GM19372 (cell line): ENCODE data around the gene RND1.

ENCODE experiments used
- ATAC-seq: cut with Tn5 transposase; IDR thresholded peaks from one replicate; pipeline ENCODE4 v1.9.1; 2021; ENCODE audit warnings: mild to moderate bottlenecking, low read depth, moderate library complexity; ENCODE audit not compliant: unreplicated experiment

Gene RND1

DNA sequence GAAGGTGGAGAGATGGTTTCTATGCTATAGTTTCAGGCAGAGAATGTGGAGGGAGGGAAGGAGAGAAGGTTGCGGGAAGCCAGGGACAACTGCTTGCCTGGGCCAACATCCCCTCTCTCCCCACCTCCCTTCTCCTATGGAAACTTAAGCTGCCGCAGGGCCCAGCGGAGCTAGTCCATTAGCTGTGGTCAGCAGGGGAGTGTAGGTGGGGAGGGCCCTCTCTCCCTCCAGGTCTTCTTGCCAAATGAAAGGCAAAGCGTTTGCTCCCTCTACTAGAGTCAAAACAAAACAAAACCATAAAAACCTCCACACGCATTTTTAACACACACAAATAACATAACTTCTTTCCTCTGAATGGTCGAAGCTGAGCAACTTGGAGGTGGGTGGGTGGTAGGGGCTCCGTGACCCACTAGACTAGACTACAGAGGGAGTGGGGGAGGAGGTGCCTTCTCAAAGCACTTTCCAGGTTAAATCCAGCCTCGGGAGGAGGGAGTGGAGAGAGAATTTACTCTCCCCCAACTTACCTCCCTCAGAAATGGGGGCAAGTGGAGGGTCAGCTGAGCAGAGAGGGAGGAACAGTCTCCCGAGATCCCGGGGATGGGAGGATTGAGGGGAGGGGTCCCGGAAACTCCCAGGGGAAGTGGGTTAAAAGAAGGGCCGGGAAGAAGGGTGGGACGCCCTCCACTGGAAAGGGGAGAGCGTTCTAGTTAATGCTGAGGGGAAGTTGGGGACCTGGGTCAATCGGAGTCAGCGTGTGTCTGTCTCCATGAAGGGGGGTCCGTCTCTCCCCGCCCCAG is 52.0 kb downstream of the RND1 start:
- ATAC-seq, result no peak

DNA sequence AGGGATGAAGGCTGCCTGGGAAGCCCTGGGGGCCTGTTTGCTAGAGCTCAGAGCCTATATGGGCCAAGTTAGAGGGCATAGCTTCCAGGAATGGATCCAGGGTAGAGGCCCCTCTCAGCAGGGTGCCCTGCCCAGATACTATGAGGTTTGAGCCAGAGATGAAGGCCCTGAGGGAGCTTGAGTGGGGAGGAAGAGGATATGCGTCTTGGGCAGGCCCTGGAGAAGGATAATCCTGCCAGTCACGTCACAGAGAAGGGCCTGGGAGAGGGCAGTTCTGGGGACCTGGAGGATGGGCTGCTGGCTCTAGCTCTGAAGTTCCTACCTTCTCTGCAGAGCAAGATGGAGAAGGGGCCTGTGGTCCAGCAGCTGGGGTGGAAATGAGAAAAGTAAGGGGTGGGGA is 53.3 kb downstream of the RND1 start:
- no peak for ATAC-seq

DNA sequence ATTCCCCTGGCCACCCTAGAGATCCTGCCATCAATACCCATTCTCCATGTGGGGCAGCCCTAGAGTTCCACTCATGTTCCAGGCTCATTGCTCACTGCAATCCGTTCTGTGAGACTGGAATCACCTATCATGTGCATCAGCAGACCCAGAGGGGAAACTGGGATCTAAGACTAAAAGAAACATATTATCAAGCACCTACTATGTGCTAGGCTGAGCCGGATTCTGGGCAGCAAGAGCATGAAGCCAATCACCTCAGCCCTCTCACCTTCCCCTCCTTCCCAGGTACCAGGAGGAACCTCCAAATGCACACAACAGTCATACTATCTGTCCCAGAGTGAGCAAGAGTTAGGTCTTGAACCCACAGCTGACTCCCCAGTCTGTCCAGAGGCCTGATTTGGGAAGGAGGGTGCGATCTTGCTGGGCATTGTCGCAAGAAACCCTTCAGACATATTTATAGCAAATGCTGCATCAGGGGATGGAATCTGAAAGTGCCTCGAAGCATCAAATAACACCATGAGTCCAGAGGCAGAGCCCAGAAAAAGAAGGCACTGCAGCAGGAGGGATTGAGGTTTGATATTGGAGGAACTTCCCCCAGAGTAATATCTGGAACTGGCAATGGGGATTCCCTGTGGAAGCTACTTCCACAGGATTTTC is 54.1 kb downstream of the RND1 start:
- ATAC-seq, result no peak

DNA sequence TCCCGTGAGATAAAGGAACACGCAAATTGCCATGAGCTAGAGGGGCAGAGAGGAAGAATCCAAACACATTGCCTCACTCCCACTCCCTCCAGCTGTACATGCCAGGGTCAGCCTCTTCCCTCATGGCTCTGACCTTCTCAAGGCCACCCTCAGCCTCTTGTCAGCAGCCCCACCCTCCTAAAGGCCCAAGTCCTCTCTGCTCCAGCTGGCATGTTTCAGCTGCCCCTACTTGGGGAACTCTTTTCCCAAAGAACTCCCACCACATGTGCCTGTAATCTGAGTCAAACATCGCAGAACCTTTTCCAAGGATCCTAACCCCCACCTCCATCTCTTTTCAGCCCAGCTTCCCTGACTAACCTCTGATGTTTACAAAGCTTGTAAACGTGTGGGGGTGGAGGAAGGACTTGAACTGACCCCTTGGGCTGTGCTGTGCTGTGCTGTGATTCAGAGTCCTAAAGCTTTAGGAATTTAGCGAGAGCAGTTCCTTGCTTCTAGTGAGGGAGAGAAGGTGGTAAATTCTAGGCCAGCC is 54.7 kb downstream of the RND1 start:
- no peak for ATAC-seq

DNA sequence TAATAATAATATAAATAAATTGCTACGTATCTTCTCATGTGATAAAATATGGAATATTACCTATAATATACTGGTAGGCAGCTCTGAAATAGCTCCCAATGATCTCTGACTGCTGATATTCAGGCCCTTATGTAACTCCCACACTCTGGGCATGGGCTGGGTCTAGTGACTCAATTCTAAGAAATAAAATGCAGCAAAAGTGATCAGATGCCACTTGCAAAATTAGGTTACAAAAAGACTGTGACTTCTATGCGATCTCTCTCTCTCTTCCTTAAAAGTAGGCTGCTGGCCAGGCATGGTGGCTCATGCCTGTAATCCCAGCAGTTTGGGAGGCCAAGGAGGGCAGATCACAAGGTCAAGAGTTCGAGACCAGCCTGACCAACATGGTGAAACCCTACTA is 57.7 kb downstream of the RND1 start:
- ATAC-seq, result no peak
